HEK293T (cell line): ENCODE results near the gene TMEM62.
"Not testable (repeated sequence)": the region's sequence is repeated elsewhere in the genome, so short reads cannot be mapped to it uniquely, and the experiment has no call there.

Experiments
- CTCF ChIA-PET: fragments of 350-600 bp; formaldehyde crosslinking; extraction: SDS; loops from one replicate; lab custom pipeline; 2021; ENCODE audit warnings: antibody characterized with exemption, inconsistent platforms; lab: Yijun Ruan, JAX
- POLR2A ChIA-PET: fragments of 350-600 bp; formaldehyde crosslinking; extraction: SDS; loops from one replicate; lab custom pipeline; 2020; ENCODE audit warnings: antibody characterized with exemption, inconsistent platforms; lab: Yijun Ruan, JAX
- DNase-seq: peaks from one replicate; pipeline ENCODE4 v3.0.0; 2012; ENCODE audit warnings: mixed read lengths; ENCODE audit errors: extremely low spot score
- ARNT ChIP-seq: fragments of 450-650 bp; IDR thresholded peaks from 2 replicates; pipeline ENCODE4 v1.6.1; 2017; ENCODE audit warnings: mild to moderate bottlenecking
- BHLHE40 ChIP-seq: fragments of 450-650 bp; IDR thresholded peaks from 2 replicates; pipeline ENCODE4 v1.6.1; 2016; ENCODE audit warnings: mild to moderate bottlenecking, moderate library complexity, borderline replicate concordance
- CTBP1 ChIP-seq: fragments of 450-650 bp; IDR thresholded peaks from 2 replicates; pipeline ENCODE4 v1.6.1; 2016; ENCODE audit warnings: borderline replicate concordance
- ELF4 ChIP-seq: fragments of 450-650 bp; IDR thresholded peaks from 2 replicates; pipeline ENCODE4 v1.6.1; 2017; ENCODE audit warnings: antibody characterized with exemption
- FOXA1 ChIP-seq: fragments of 450-650 bp; IDR thresholded peaks from 2 replicates; pipeline ENCODE4 v1.6.1; 2016; ENCODE audit warnings: mild to moderate bottlenecking
- FOXK2 ChIP-seq: fragments of 450-650 bp; IDR thresholded peaks from 2 replicates; pipeline ENCODE4 v1.6.1; 2016; ENCODE audit warnings: mild to moderate bottlenecking
- FOXM1 ChIP-seq: fragments of 450-650 bp; IDR thresholded peaks from 2 replicates; pipeline ENCODE4 v1.6.1; 2017; ENCODE audit warnings: mild to moderate bottlenecking, borderline replicate concordance
- HDGF ChIP-seq: fragments of 450-650 bp; IDR thresholded peaks from 2 replicates; pipeline ENCODE4 v1.6.1; 2017; ENCODE audit warnings: antibody characterized with exemption, borderline replicate concordance
- L3MBTL2 ChIP-seq: fragments of 450-650 bp; conservative IDR thresholded peaks from 2 replicates; pipeline ENCODE4 v1.6.1; 2016; ENCODE audit warnings: mild to moderate bottlenecking
- LEF1 ChIP-seq: fragments of 450-650 bp; IDR thresholded peaks from 2 replicates; pipeline ENCODE4 v1.6.1; 2017; ENCODE audit warnings: mild to moderate bottlenecking, borderline replicate concordance
- NFRKB ChIP-seq: fragments of 450-650 bp; IDR thresholded peaks from 2 replicates; pipeline ENCODE4 v1.6.1; 2016; ENCODE audit warnings: mild to moderate bottlenecking, moderate library complexity
- PKNOX1 ChIP-seq: fragments of 450-650 bp; IDR thresholded peaks from 2 replicates; pipeline ENCODE4 v1.6.1; 2016
- SP1 ChIP-seq: fragments of 450-650 bp; IDR thresholded peaks from 2 replicates; pipeline ENCODE4 v1.6.1; 2017
- SUZ12 ChIP-seq: fragments of 450-650 bp; IDR thresholded peaks from 2 replicates; pipeline ENCODE4 v1.6.1; 2016; ENCODE audit warnings: mild to moderate bottlenecking
- TARDBP ChIP-seq: fragments of 450-650 bp; IDR thresholded peaks from 2 replicates; pipeline ENCODE4 v1.6.1; 2016
- ZNF384 ChIP-seq: fragments of 450-650 bp; IDR thresholded peaks from 2 replicates; pipeline ENCODE4 v1.6.1; 2016

TMEM62 gene

GRCh38 chr15:43127752-43128151 lies 5.6 kb upstream of the TMEM62 start:
- POLR2A ChIA-PET = no interaction called here
- CTCF ChIA-PET = no interaction called here
- DNase-seq = no peak
- TF ChIP-seq HDGF = no peak
- TF ChIP-seq SP1 = no peak
- TF ChIP-seq TARDBP = no peak
- no peak for TF ChIP-seq BHLHE40
- TF ChIP-seq SUZ12 = no peak
- no peak for TF ChIP-seq LEF1
- TF ChIP-seq CTBP1 = no peak
- no peak for TF ChIP-seq L3MBTL2
- TF ChIP-seq ZNF384 = no peak
- TF ChIP-seq FOXK2 = no peak
- TF ChIP-seq FOXA1 = no peak
- no peak for TF ChIP-seq NFRKB
- no peak for TF ChIP-seq ARNT
- no peak for TF ChIP-seq ELF4
- TF ChIP-seq PKNOX1 = no peak
- no peak for TF ChIP-seq FOXM1

GRCh38 chr15:43128174-43128979 lies 5.0 kb upstream of the TMEM62 start:
- DNase-seq, CTCF ChIA-PET, POLR2A ChIA-PET: not testable (repeated sequence)

GRCh38 chr15:43128980-43129335 lies 4.4 kb upstream of the TMEM62 start:
- TF ChIP-seq PKNOX1 = no peak
- TF ChIP-seq CTBP1 = no peak
- no peak for TF ChIP-seq L3MBTL2
- no peak for TF ChIP-seq SUZ12
- TF ChIP-seq TARDBP = no peak
- no peak for TF ChIP-seq FOXA1
- TF ChIP-seq BHLHE40 = no peak
- no peak for TF ChIP-seq NFRKB
- TF ChIP-seq ARNT = no peak
- no peak for TF ChIP-seq FOXK2
- TF ChIP-seq FOXM1 = no peak
- no peak for TF ChIP-seq SP1
- TF ChIP-seq HDGF = no peak
- TF ChIP-seq ZNF384 = no peak
- no peak for TF ChIP-seq ELF4
- TF ChIP-seq LEF1 = no peak
- CTCF ChIA-PET = no interaction called here
- POLR2A ChIA-PET = no interaction called here
- no peak for DNase-seq

- ChIA-PET CTCF (no interaction called here), POLR2A (no interaction called here)
- DNase-seq = no peak
- TF ChIP-seq NFRKB (no peak), FOXM1 (no peak), TARDBP (no peak)
Observed at GRCh38 chr15:43132830-43133429, 456 bp upstream of the TMEM62 start.

- no peak for DNase-seq
- ChIA-PET POLR2A (no interaction called here), CTCF (interaction anchor here (1.0 kb wide), 1 partner anchor 31 kb away, joined by 3 read pairs; no protein-coding TSS in a partner anchor)
- 0 out of 2 replicates have a peak, but pooled peaks have one; percentile 4 for TF ChIP-seq L3MBTL2
- TF ChIP-seq SUZ12 = no peak
Observed at GRCh38 chr15:43134157-43134635, 810 bp downstream of the TMEM62 start.

- CTCF ChIA-PET = no interaction called here
- POLR2A ChIA-PET = no interaction called here
- TF ChIP-seq LEF1 (no peak), FOXA1 (no peak), ARNT (no peak), SP1 (no peak), BHLHE40 (no peak), FOXK2 (no peak), HDGF (no peak)
- DNase-seq = no peak
Observed at GRCh38 chr15:43135351-43135750, 2.0 kb downstream of the TMEM62 start.

GRCh38 chr15:43143203-43143941 lies 10.0 kb downstream of the TMEM62 start:
- CTCF ChIA-PET = no interaction called here
- no peak for DNase-seq
- POLR2A ChIA-PET = no interaction called here
- TF ChIP-seq BHLHE40 = no peak
- TF ChIP-seq NFRKB = no peak
- no peak for TF ChIP-seq L3MBTL2
- no peak for TF ChIP-seq SP1
- no peak for TF ChIP-seq LEF1
- TF ChIP-seq SUZ12 = no peak
- TF ChIP-seq FOXM1 = no peak
- TF ChIP-seq ELF4 = no peak
- TF ChIP-seq PKNOX1 = no peak
- no peak for TF ChIP-seq CTBP1
- TF ChIP-seq TARDBP = no peak
- no peak for TF ChIP-seq ZNF384
- no peak for TF ChIP-seq FOXA1
- TF ChIP-seq ARNT = no peak
- TF ChIP-seq FOXK2 = no peak
- no peak for TF ChIP-seq HDGF
